PC-3 (cell line): ENCODE measurements around the gene KDM6A. TPM values are rescaled to one million over a fixed set of nuclear protein-coding genes. Genes with fewer than 3 reads are reported as not detected.

Source experiments
- ATAC-seq: fragments of 200-7000 bp; cut with Tn5 transposase; 2 replicates; pipeline ENCODE4 v1.9.1; 2020; ENCODE audit warnings: mild to moderate bottlenecking, moderate library complexity
- BruUV-seq: library from RNA; stranded (reverse); fragments of 400-500 nt; replicated peaks from 2 replicates; lab custom pipeline; 2021; lab: Mats Ljungman, UMichigan
- CTCF ChIA-PET: fragments of 300-600 bp; sonication (Branson Sonifier 250); formaldehyde crosslinking; loops from one replicate; lab custom pipeline; 2022; ENCODE audit warnings: antibody characterized with exemption; lab: Charles Lee
- POLR2A ChIA-PET: fragments of 300-600 bp; sonication (Branson Sonifier 250); formaldehyde crosslinking; loops from one replicate; lab custom pipeline; 2022; ENCODE audit warnings: antibody characterized with exemption; ENCODE audit not compliant: unreplicated experiment; lab: Charles Lee
- DNase-seq: peaks from one replicate; pipeline ENCODE4 v3.0.0-alpha.2; 2015
- H2AFZ ChIP-seq: fragments of 300-600 bp; sonication (generic); 2 replicates; pipeline ENCODE4 v1.6.0; 2016; ENCODE audit warnings: antibody characterized with exemption, low read length
- H3F3A ChIP-seq: fragments of 300-600 bp; sonication (generic); one replicate; pipeline ENCODE4 v1.6.0; 2017; ENCODE audit warnings: antibody characterized with exemption, low read length, control low read depth, mild to moderate bottlenecking; ENCODE audit not compliant: unreplicated experiment
- H3K27ac ChIP-seq: fragments of 300-600 bp; sonication (generic); 2 replicates; pipeline ENCODE4 v1.5.1; 2016; ENCODE audit warnings: mild to moderate bottlenecking, low read length
- H3K27me3 ChIP-seq: fragments of 300-600 bp; sonication (generic); 2 replicates; pipeline ENCODE4 v1.6.1; 2016; ENCODE audit warnings: low read length, mixed read lengths
- H3K36me3 ChIP-seq: fragments of 300-600 bp; sonication (generic); 2 replicates; pipeline ENCODE4 v1.6.1; 2016; ENCODE audit warnings: low read depth, mixed run types, low read length, mixed read lengths
- H3K4me1 ChIP-seq: fragments of 300-600 bp; sonication (generic); 2 replicates; pipeline ENCODE4 v1.5.1; 2016; ENCODE audit warnings: low read length; ENCODE audit not compliant: insufficient read depth
- H3K4me2 ChIP-seq: fragments of 300-600 bp; sonication (generic); 2 replicates; pipeline ENCODE4 v1.6.0; 2016; ENCODE audit warnings: low read length
- H3K4me3 ChIP-seq: fragments of 300-600 bp; sonication (generic); 2 replicates; pipeline ENCODE4 v1.5.1; 2016; ENCODE audit warnings: mild to moderate bottlenecking, low read length, mixed read lengths
- H3K79me2 ChIP-seq: fragments of 300-600 bp; sonication (generic); 2 replicates; pipeline ENCODE4 v1.6.1; 2017; ENCODE audit warnings: low read length, mixed read lengths
- H3K9ac ChIP-seq: fragments of 300-600 bp; sonication (generic); 2 replicates; pipeline ENCODE4 v1.6.0; 2016; ENCODE audit warnings: mild to moderate bottlenecking, low read length
- H3K9me2 ChIP-seq: fragments of 300-600 bp; sonication (generic); replicated peaks from 2 replicates; pipeline ENCODE4 v1.6.1; 2016; ENCODE audit warnings: mixed run types, low read length, mixed read lengths
- H3K9me3 ChIP-seq: fragments of 300-600 bp; sonication (generic); 2 replicates; pipeline ENCODE4 v1.6.1; 2016; ENCODE audit warnings: low read length, mixed read lengths
- H4K20me1 ChIP-seq: fragments of 300-600 bp; sonication (generic); 2 replicates; pipeline ENCODE4 v1.6.1; 2016; ENCODE audit warnings: low read length, mixed read lengths
- EZH2 ChIP-seq: fragments of 300-600 bp; sonication (generic); IDR thresholded peaks from one replicate; pipeline ENCODE4 v1.6.1; 2017; ENCODE audit warnings: antibody characterized with exemption, mild to moderate bottlenecking, low read length; ENCODE audit not compliant: unreplicated experiment
- EZH2phosphoT487 ChIP-seq: fragments of 300-600 bp; sonication (generic); IDR thresholded peaks from 2 replicates; pipeline ENCODE4 v1.6.1; 2018; ENCODE audit warnings: mild to moderate bottlenecking, antibody characterized with exemption, low read length, borderline replicate concordance
- intact Hi-C: fragments of 100-400 bp; cut with micrococcal nuclease; formaldehyde crosslinking; loops from 2 replicates; pipeline ENCODE4 v1.9.0; 2023
- total RNA-seq: library from RNA; depleted of rRNA; stranded (reverse); fragments of >200 nt; gene quantifications from 2 replicates; pipeline ENCODE4 v1.2.3, GENCODE V29; 2014
- TF ChIP-seq, protein P1 (sequence below): fragments of 300-600 bp; sonication (generic); conservative IDR thresholded peaks from 2 replicates; pipeline ENCODE4 v1.5.1; 2017; ENCODE audit warnings: antibody characterized with exemption, low read depth, mild to moderate bottlenecking, low read length

Gene KDM6A
- total RNA-seq, 1 experiment from 2014 or later = 31.3 TPM

DNA sequence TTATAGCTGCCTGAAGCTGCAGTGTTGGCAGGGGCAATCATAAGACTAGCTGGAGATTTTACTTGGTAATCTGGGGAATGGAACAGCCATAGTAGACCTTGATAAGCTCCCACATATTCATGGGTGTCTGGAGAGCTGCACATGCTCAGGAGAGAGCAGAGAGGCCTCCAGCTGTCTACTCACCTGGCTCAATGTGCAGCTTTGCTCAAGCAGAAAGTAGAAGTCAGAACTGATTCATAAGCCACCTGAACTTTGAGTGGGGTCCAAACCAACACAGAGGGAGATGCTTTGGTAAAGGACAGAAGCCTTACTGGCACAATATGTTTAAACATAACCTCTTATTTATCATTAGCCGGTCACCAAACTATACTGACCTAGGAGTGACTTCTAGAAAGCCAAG, 54.4 kb downstream of the KDM6A start:
- TSS peak; percentile 13 for BruUV-seq
- no peak overlapping the region for H2AFZ ChIP-seq
- ChIA-PET POLR2A (no interaction called here), CTCF (no interaction called here)
- no peak overlapping the region for H3K27ac ChIP-seq
- H3K9ac ChIP-seq = no peak overlapping the region
- H3K27me3 ChIP-seq = no peaks in the 10 kb centered on the region
- H3K9me2 ChIP-seq = no peaks in the 10 kb centered on the region
- peaks cover 48% of the 10 kb centered on the region for H4K20me1 ChIP-seq
- H3K4me3 ChIP-seq = no peak overlapping the region
- no peaks in the 10 kb centered on the region for H3K9me3 ChIP-seq
- no peak overlapping the region for H3K4me2 ChIP-seq
- H3K4me1 ChIP-seq = 0 out of 2 replicates have a peak, but pooled peaks cover 6% of the 10 kb centered on the region
- ATAC-seq = no peak
- H3K36me3 ChIP-seq = no peaks in the 10 kb centered on the region
- DNase-seq = no peak
- TF ChIP-seq EZH2phosphoT487 (no peak), EZH2 (no peak)
- TF ChIP-seq, protein P1, sequence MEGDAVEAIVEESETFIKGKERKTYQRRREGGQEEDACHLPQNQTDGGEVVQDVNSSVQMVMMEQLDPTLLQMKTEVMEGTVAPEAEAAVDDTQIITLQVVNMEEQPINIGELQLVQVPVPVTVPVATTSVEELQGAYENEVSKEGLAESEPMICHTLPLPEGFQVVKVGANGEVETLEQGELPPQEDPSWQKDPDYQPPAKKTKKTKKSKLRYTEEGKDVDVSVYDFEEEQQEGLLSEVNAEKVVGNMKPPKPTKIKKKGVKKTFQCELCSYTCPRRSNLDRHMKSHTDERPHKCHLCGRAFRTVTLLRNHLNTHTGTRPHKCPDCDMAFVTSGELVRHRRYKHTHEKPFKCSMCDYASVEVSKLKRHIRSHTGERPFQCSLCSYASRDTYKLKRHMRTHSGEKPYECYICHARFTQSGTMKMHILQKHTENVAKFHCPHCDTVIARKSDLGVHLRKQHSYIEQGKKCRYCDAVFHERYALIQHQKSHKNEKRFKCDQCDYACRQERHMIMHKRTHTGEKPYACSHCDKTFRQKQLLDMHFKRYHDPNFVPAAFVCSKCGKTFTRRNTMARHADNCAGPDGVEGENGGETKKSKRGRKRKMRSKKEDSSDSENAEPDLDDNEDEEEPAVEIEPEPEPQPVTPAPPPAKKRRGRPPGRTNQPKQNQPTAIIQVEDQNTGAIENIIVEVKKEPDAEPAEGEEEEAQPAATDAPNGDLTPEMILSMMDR = no peak
- H3K79me2 ChIP-seq = peaks cover 100% of the 10 kb centered on the region
- H3F3A ChIP-seq = no peaks in the 10 kb centered on the region
- intact Hi-C loops = no loop called here

DNA sequence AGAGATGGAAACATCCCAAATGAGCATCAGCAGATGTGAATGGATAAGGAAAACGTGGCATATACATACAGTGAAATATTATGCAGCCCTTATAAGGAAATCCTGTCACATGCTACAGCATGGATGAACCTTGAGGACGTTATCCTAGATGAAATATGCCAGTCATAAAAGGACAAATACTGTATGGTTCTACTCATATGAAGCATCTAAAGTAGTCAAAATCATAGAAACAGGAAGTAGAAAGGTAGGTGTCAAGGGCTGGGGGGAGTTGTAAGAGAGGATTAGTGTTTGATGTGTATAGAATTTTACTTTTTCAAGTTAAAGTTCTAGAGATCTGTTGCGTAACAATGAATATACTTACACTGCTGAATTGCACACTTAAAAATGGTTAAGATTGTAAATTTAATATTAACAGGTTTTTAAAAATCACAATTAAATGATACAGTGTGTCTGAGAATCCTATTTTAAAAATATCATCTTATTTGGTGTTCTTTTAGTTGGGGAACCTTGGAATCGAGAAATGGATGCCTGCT, 58.5 kb downstream of the KDM6A start:
- Histone ChIP-seq H3K27ac (no peak overlapping the region), H2AFZ (no peak overlapping the region), H3K9me2 (no peaks in the 10 kb centered on the region), H3K9me3 (no peaks in the 10 kb centered on the region), H3K9ac (no peak overlapping the region), H3K79me2 (peaks cover 100% of the 10 kb centered on the region), H3F3A (no peaks in the 10 kb centered on the region), H3K36me3 (no peaks in the 10 kb centered on the region), H3K4me2 (no peak overlapping the region), H3K27me3 (no peaks in the 10 kb centered on the region), H3K4me3 (no peak overlapping the region), H4K20me1 (peaks cover 45% of the 10 kb centered on the region), H3K4me1 (peaks cover 9% of the 10 kb centered on the region; the same call in 1 of the 2 replicates)
- BruUV-seq = no TSS peak
- intact Hi-C loops = no loop called here
- CTCF ChIA-PET = no interaction called here
- TF ChIP-seq EZH2phosphoT487 (no peak), EZH2 (no peak)
- TF ChIP-seq, protein P1 = no peak
- no peak for ATAC-seq
- no peak for DNase-seq
- POLR2A ChIA-PET = no interaction called here

DNA sequence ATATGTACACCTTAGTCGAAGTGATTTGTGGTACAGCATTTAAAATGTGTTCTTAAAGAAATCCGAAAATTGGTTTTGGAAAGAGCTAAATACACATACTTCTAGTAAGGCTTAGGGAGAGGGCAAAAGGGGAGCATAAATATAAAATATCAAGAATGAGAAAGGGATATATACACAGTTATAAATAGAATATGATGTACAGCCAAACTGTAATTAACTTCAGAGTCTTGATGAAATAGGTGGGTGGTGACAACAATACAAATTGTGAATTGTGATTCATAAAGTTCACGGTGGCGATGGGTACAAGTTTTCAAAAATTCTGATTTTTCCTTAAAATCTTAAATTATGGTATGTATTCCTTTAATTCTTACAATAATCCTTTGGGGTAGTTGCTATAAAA, 62.2 kb downstream of the KDM6A start:
- Histone ChIP-seq H3K4me1 (peaks cover 13% of the 10 kb centered on the region), H3K27ac (no peak overlapping the region), H3K4me3 (no peak overlapping the region), H3F3A (no peaks in the 10 kb centered on the region), H4K20me1 (peaks cover 45% of the 10 kb centered on the region; the same call in 1 of the 2 replicates), H2AFZ (no peak overlapping the region), H3K4me2 (no peak overlapping the region), H3K79me2 (peaks cover 100% of the 10 kb centered on the region), H3K36me3 (no peaks in the 10 kb centered on the region), H3K27me3 (no peaks in the 10 kb centered on the region), H3K9ac (no peak overlapping the region), H3K9me2 (no peaks in the 10 kb centered on the region), H3K9me3 (no peaks in the 10 kb centered on the region)
- POLR2A ChIA-PET = no interaction called here
- TF ChIP-seq EZH2phosphoT487 (no peak), EZH2 (no peak)
- TF ChIP-seq, protein P1 = no peak
- intact Hi-C loops = no loop called here
- CTCF ChIA-PET = no interaction called here
- ATAC-seq (no peak), DNase-seq (no peak)
- no TSS peak for BruUV-seq
